Ovary (tissue), 9 donors: ENCODE data around the gene DUS4L. TPM values are rescaled to one million over a fixed set of nuclear protein-coding genes. Genes with fewer than 3 reads are reported as not detected.
"Not testable (repeated sequence)": the region's sequence is repeated elsewhere in the genome, so short reads cannot be mapped to it uniquely, and the experiment has no call there.

Experiments used
- DNase-seq, 5 donors: peaks; one replicate each; pipeline ENCODE4 v3.0.0-alpha.2; 2019 to 2020
- H3K27ac ChIP-seq, 2 donors: fragments of 200-600 bp; one replicate each; pipeline versions ENCODE4 v1.5.1 to v1.8.0; 2019 to 2022
- H3K27me3 ChIP-seq: fragments of 200-600 bp; one replicate; pipeline ENCODE4 v1.8.0; 2022
- H3K36me3 ChIP-seq: fragments of 200-600 bp; sonication (generic); one replicate; pipeline ENCODE4 v1.5.1; 2019
- H3K4me1 ChIP-seq: one replicate; pipeline ENCODE4 v1.8.1; 2013; ENCODE audit warnings: mild to moderate bottlenecking, moderate library complexity; ENCODE audit not compliant: insufficient read depth
- H3K4me3 ChIP-seq: fragments of 200-600 bp; sonication (generic); one replicate; pipeline ENCODE4 v1.5.1; 2017
- H3K9me3 ChIP-seq, 2 donors: fragments of 200-600 bp in 1 of 2; sonication (generic) in 1 of 2; one replicate each; pipeline versions ENCODE4 v1.5.1 to v1.8.1; 2013 to 2019; ENCODE audit warnings: mild to moderate bottlenecking in 1 of 2, moderate library complexity in 1 of 2
- CTCF ChIP-seq, 3 donors: fragments of 450-650 bp in 2 of 3; fragments of 200-600 bp in 1 of 3; IDR thresholded peaks; one replicate each; pipeline versions ENCODE4 v1.5.1 to v1.8.0; 2016 to 2022; ENCODE audit warnings: antibody characterized with exemption in 3 of 3, mild to moderate bottlenecking in 1 of 3
- EP300 ChIP-seq: sonication (generic); formaldehyde crosslinking; IDR thresholded peaks from one replicate; pipeline ENCODE4 v1.6.1; 2017; ENCODE audit warnings: antibody characterized with exemption
- POLR2A ChIP-seq: fragments of 450-650 bp; IDR thresholded peaks from one replicate; pipeline ENCODE4 v1.6.1; 2017; ENCODE audit warnings: antibody characterized with exemption, mild to moderate bottlenecking, moderate library complexity
- WGBS, 3 donors: extraction: QIAGEN DNeasy Blood & Tissue Kit in 1 of 3; methylation state at CpG; one replicate each; pipeline versions ENCODE4 v1.1.5 to v1.1.7; 2013 to 2017; 5-methylcytosine and 5-hydroxymethylcytosine counted together
- intact Hi-C, 4 donors: fragments of 100-400 bp; cut with DNase I; formaldehyde crosslinking; loops; one replicate each; pipeline versions ENCODE4 v1.11.0 to v1.15.1; 2022 to 2023
- polyA plus RNA-seq, 2 donors: library from polyadenylated mRNA; stranded (reverse); fragments of 200-250 nt in 1 of 2; fragments of 350-450 nt in 1 of 2; fragmentation: Illumina TruSeq in 1 of 2; extraction: RNeasy Lipid Tissue Mini Kit (QIAGEN cat#74804) in 1 of 2; gene quantifications; one replicate each; pipeline ENCODE4 v1.2.3, GENCODE V29; 2013 to 2014
- total RNA-seq, 7 donors: library from RNA; depleted of rRNA in 2 of 7; stranded (reverse); fragments of >200 nt in 2 of 7; fragmentation: NEBNext Ultra II Directional in 3 of 7; extraction: Animal tissue kit (Norgen Biotek cat#: 25700) in 3 of 7; gene quantifications; one replicate each; pipeline versions ENCODE4 v1.1.0 to v1.2.4, GENCODE V29; 2016 to 2023
- donor health status: DM: no; HTN: no; CAD: no; lungs with moderate emphysema.
- donor health status: DM: no; HTN: no; CAD: no.
- donor health status: Bipolar disorder and iron deficiency.
- donor health status: DM: yes; HTN: yes; CAD: no.
- donor health status: DM: no; HTN: no; CAD: no.
- donor health status: DM: yes; HTN: yes; CAD: no.

The DUS4L gene
- total and polyA plus RNA-seq, 9 donors, result 4.4 to 8.1 (median 5.2) TPM

- intact Hi-C loops, result no loop called here
- no peaks in the 10 kb centered on the region for H3K9me3 ChIP-seq
Observed at GRCh38 chr7:107530751-107531150, 33.0 kb upstream of the DUS4L start.

GRCh38 chr7:107534139-107534538, 29.6 kb upstream of the DUS4L start:
- DNase-seq, result no peak
- no peaks in the 10 kb centered on the region for H3K4me1 ChIP-seq
- H3K36me3 ChIP-seq, result no peaks in the 10 kb centered on the region
- H3K27me3 ChIP-seq, result no peaks in the 10 kb centered on the region
- TF ChIP-seq EP300 (no peak), CTCF (IDR thresholded peaks at IDR 0.05) (no peak), POLR2A (no peak)
- H3K4me3 ChIP-seq, result no peak overlapping the region
- H3K9me3 ChIP-seq, result no peaks in the 10 kb centered on the region
- intact Hi-C loops, result no loop called here
- no peak overlapping the region for H3K27ac ChIP-seq

More at GRCh38 chr7:107530751-107531150, 33.0 kb upstream of the DUS4L start:
- Histone ChIP-seq H3K4me1 (no peaks in the 10 kb centered on the region), H3K27me3 (no peaks in the 10 kb centered on the region), H3K27ac (no peak overlapping the region), H3K36me3 (no peaks in the 10 kb centered on the region), H3K4me3 (no peak overlapping the region)
- TF ChIP-seq CTCF (IDR thresholded peaks at IDR 0.05) (no peak), EP300 (no peak), POLR2A (no peak)
- no peak for DNase-seq

- H3K27me3 ChIP-seq, H3K36me3 ChIP-seq, DNase-seq, H3K4me1 ChIP-seq, H3K4me3 ChIP-seq, H3K9me3 ChIP-seq, H3K27ac ChIP-seq, intact Hi-C loops: not testable (repeated sequence)
- 94 to 96% (median 95%) methylated on average over 4 of the region's 4 CpGs for WGBS, 3 donors
Observed at GRCh38 chr7:107537228-107537627, 26.5 kb upstream of the DUS4L start.

GRCh38 chr7:107538001-107538400, 25.8 kb upstream of the DUS4L start:
- Histone ChIP-seq H3K27ac (no peak overlapping the region), H3K27me3 (no peaks in the 10 kb centered on the region), H3K9me3 (no peaks in the 10 kb centered on the region), H3K4me3 (no peak overlapping the region), H3K36me3 (no peaks in the 10 kb centered on the region), H3K4me1 (no peaks in the 10 kb centered on the region)
- DNase-seq, result no peak
- intact Hi-C loops, result no loop called here
- WGBS, 3 donors, result 59 to 85% (median 84%) methylated on average over 2 of the region's 2 CpGs
- TF ChIP-seq POLR2A, result no peak
- no peak for TF ChIP-seq CTCF (IDR thresholded peaks at IDR 0.05)
- no peak for TF ChIP-seq EP300

- Histone ChIP-seq H3K4me3 (no peak overlapping the region), H3K36me3 (no peaks in the 10 kb centered on the region), H3K27me3 (no peaks in the 10 kb centered on the region), H3K27ac (no peak overlapping the region), H3K9me3 (no peaks in the 10 kb centered on the region), H3K4me1 (no peaks in the 10 kb centered on the region)
- TF ChIP-seq CTCF (IDR thresholded peaks at IDR 0.05) (no peak), EP300 (no peak), POLR2A (no peak)
- no peak for DNase-seq
- WGBS, 3 donors, result 87 to 97% (median 95%) methylated on average over 5 of the region's 5 CpGs
- intact Hi-C loops, result no loop called here
Observed at GRCh38 chr7:107543338-107543993, 20.3 kb upstream of the DUS4L start.
